Measurements from ENCODE around the gene KCNT1.

KCNT1 gene

GRCh38 chr9:135769489-135770202 lies 67.7 kb downstream of the KCNT1 start:
- no peak for DNase-seq

GRCh38 chr9:135770203-135770535 lies 68.2 kb downstream of the KCNT1 start:
- DNase-seq = no peak

- DNase-seq = no peak
These were observed 68.8 kb downstream of the KCNT1 start for GRCh38 chr9:135770771-135771170.

- no peak for DNase-seq
These were observed 69.5 kb downstream of the KCNT1 start for GRCh38 chr9:135771401-135772051.

GRCh38 chr9:135772056-135772646 lies 70.2 kb downstream of the KCNT1 start:
- no peak for DNase-seq

GRCh38 chr9:135772702-135773493 lies 70.9 kb downstream of the KCNT1 start:
- no peak for DNase-seq

- no peak for DNase-seq
These were observed 71.7 kb downstream of the KCNT1 start for GRCh38 chr9:135773530-135774238.

- no peak for DNase-seq
These were observed 72.3 kb downstream of the KCNT1 start for GRCh38 chr9:135774239-135774747.

- no peak for DNase-seq
These were observed 73.0 kb downstream of the KCNT1 start for GRCh38 chr9:135774794-135775525.

- no peak for DNase-seq
These were observed 73.9 kb downstream of the KCNT1 start for GRCh38 chr9:135775911-135776310.

- no peak for DNase-seq
These were observed 75.1 kb downstream of the KCNT1 start for GRCh38 chr9:135776893-135777622.

GRCh38 chr9:135777623-135778177 lies 75.7 kb downstream of the KCNT1 start:
- DNase-seq = no peak

- no peak for DNase-seq
These were observed 76.4 kb downstream of the KCNT1 start for GRCh38 chr9:135778421-135778820.

- no peak for DNase-seq
These were observed 77.6 kb downstream of the KCNT1 start for GRCh38 chr9:135779571-135779970.

- DNase-seq = no peak
These were observed 78.1 kb downstream of the KCNT1 start for GRCh38 chr9:135780086-135780485.

GRCh38 chr9:135780626-135781025 lies 78.6 kb downstream of the KCNT1 start:
- DNase-seq = no peak

- no peak for DNase-seq
These were observed 81.0 kb downstream of the KCNT1 start for GRCh38 chr9:135782946-135783345.

GRCh38 chr9:135783540-135784245 lies 81.7 kb downstream of the KCNT1 start:
- no peak for DNase-seq

GRCh38 chr9:135785013-135785575 lies 83.1 kb downstream of the KCNT1 start:
- no peak for DNase-seq

- no peak for DNase-seq
These were observed 84.2 kb downstream of the KCNT1 start for GRCh38 chr9:135786146-135786690.
